CD4-positive, CD25-positive, alpha-beta regulatory T cell (primary cell): ENCODE measurements around the gene SMAD7. TPM values are rescaled to one million over a fixed set of nuclear protein-coding genes. Genes with fewer than 3 reads are reported as not detected.

Experiments used
- ATAC-seq, 2 donors: fragments of 150-1000 bp; cut with Tn5 transposase; one replicate each; pipeline ENCODE4 v1.10.0; 2021; ENCODE audit warnings: low read depth in 2 of 2, moderate number of reproducible peaks in 2 of 2, moderate library complexity in 1 of 2
- DNase-seq, 3 donors: peaks; one replicate each; pipeline versions ENCODE4 v3.0.0 to v3.0.0-alpha.2; 2012 to 2022; ENCODE audit warnings: mixed read lengths in 1 of 3
- H3K27ac ChIP-seq: one replicate; pipeline ENCODE4 v1.7.0; 2013; ENCODE audit warnings: mild to moderate bottlenecking, low read length; ENCODE audit not compliant: insufficient read depth, poor library complexity, severe bottlenecking
- H3K27me3 ChIP-seq: one replicate; pipeline ENCODE4 v1.7.0; 2013; ENCODE audit warnings: low read length; ENCODE audit not compliant: control insufficient read depth, insufficient read depth
- H3K36me3 ChIP-seq: one replicate; pipeline ENCODE4 v1.7.0; 2013; ENCODE audit warnings: mild to moderate bottlenecking, low read length, moderate library complexity; ENCODE audit not compliant: control insufficient read depth, insufficient read depth
- H3K4me1 ChIP-seq: 2 replicates; pipeline ENCODE4 v1.7.0; 2013; ENCODE audit warnings: mild to moderate bottlenecking, low read length; ENCODE audit not compliant: insufficient read depth, control insufficient read depth, poor library complexity, severe bottlenecking
- H3K4me3 ChIP-seq: one replicate; pipeline ENCODE4 v1.7.0; 2013; ENCODE audit warnings: low read depth, mild to moderate bottlenecking, low read length, moderate library complexity
- H3K9me3 ChIP-seq, 2 experiments: 1 replicate in 1 of 2; 2 replicates in 1 of 2; pipeline ENCODE4 v1.7.0; 2013; ENCODE audit warnings: low read length in 2 of 2, mild to moderate bottlenecking in 1 of 2, moderate library complexity in 1 of 2; ENCODE audit not compliant: control insufficient read depth in 2 of 2
- H3K27ac Mint-ChIP-seq, 3 donors: one replicate each; pipeline ENCODE4 v1.8.0; 2020 to 2022; ENCODE audit warnings: mild to moderate bottlenecking in 3 of 3, mixed read lengths in 3 of 3, moderate library complexity in 2 of 3
- H3K27me3 Mint-ChIP-seq: one replicate; pipeline ENCODE4 v1.8.0; 2022; ENCODE audit warnings: mild to moderate bottlenecking, mixed read lengths
- H3K36me3 Mint-ChIP-seq: one replicate; pipeline ENCODE4 v1.8.0; 2020; ENCODE audit warnings: mixed read lengths
- H3K4me1 Mint-ChIP-seq, 4 donors: one replicate each; pipeline ENCODE4 v1.8.0; 2020 to 2022; ENCODE audit warnings: mixed read lengths in 4 of 4, mild to moderate bottlenecking in 1 of 4
- H3K4me3 Mint-ChIP-seq, 4 donors: one replicate each; pipeline ENCODE4 v1.8.0; 2020 to 2022; ENCODE audit warnings: mild to moderate bottlenecking in 4 of 4, mixed read lengths in 4 of 4, moderate library complexity in 3 of 4
- H3K9me3 Mint-ChIP-seq, 7 donors: one replicate each; pipeline ENCODE4 v1.8.0; 2020 to 2022; ENCODE audit warnings: mixed read lengths in 7 of 7, mild to moderate bottlenecking in 3 of 7, moderate library complexity in 2 of 7
- polyA plus RNA-seq, 4 donors: library from polyadenylated mRNA; unstranded; fragments of 300-500 nt; fragmentation: Illumina TruSeq; gene quantifications; one replicate each; pipeline ENCODE4 v1.2.3, GENCODE V29; 2021
- total RNA-seq: library from RNA; stranded (reverse); gene quantifications from one replicate; pipeline ENCODE4 v1.2.3, GENCODE V29; 2022

Gene SMAD7
- total and polyA plus RNA-seq, 5 donors from 2014 or later, result 1.7 to 64.0 (median 7.0) TPM

- Mint-ChIP-seq H3K27ac (peak overlapping the region; percentile 87 to 96 (median 96)), H3K4me1 (peaks cover 20 to 56% (median 40%) of the 10 kb centered on the region in 4 donors), H3K36me3 (peaks cover 3% of the 10 kb centered on the region), H3K27me3 (peaks cover 6% of the 10 kb centered on the region), H3K9me3 (no peaks in the 10 kb centered on the region), H3K4me3 (peak overlapping the region; percentile 92 to 98 (median 96))
- H3K27ac ChIP-seq, result peak overlapping the region; percentile 51
- H3K4me1 ChIP-seq, result peaks cover 60% of the 10 kb centered on the region
- H3K9me3 ChIP-seq, result no peaks in the 10 kb centered on the region
- no peaks in the 10 kb centered on the region for H3K36me3 ChIP-seq
- H3K4me3 ChIP-seq, result peak overlapping the region; percentile 87
- DNase-seq (peak in 1 of 3 donors; percentile 50), ATAC-seq (peak; percentile 5 to 6)
- H3K27me3 ChIP-seq, result no peaks in the 10 kb centered on the region
Observed at GRCh38 chr18:48949606-48950535, 894 bp downstream of the SMAD7 start.

GRCh38 chr18:48949050-48949605, 1.6 kb downstream of the SMAD7 start:
- Histone ChIP-seq H3K27me3 (no peaks in the 10 kb centered on the region), H3K4me3 (peak overlapping the region; percentile 87), H3K27ac (peak overlapping the region; percentile 51), H3K9me3 (no peaks in the 10 kb centered on the region), H3K4me1 (peaks cover 67% of the 10 kb centered on the region), H3K36me3 (no peaks in the 10 kb centered on the region)
- peaks cover 6% of the 10 kb centered on the region for H3K27me3 Mint-ChIP-seq
- H3K9me3 Mint-ChIP-seq, result no peaks in the 10 kb centered on the region
- H3K4me1 Mint-ChIP-seq, result peaks cover 25 to 58% (median 43%) of the 10 kb centered on the region in 4 donors
- DNase-seq (peak; percentile 35 to 60 (median 46)), ATAC-seq (no peak)
- peak overlapping the region; percentile 92 to 98 (median 96) for H3K4me3 Mint-ChIP-seq
- peaks cover 3% of the 10 kb centered on the region for H3K36me3 Mint-ChIP-seq
- peak overlapping the region; percentile 94 to 96 (median 96) for H3K27ac Mint-ChIP-seq

GRCh38 chr18:48948112-48949049, 2.4 kb downstream of the SMAD7 start:
- peak overlapping the region; percentile 51 for H3K27ac ChIP-seq
- H3K27me3 ChIP-seq, result no peaks in the 10 kb centered on the region
- peak overlapping the region; percentile 87 for H3K4me3 ChIP-seq
- peak overlapping the region; percentile 92 to 98 (median 96) for H3K4me3 Mint-ChIP-seq
- H3K36me3 Mint-ChIP-seq, result peaks cover 9% of the 10 kb centered on the region
- peaks cover 6% of the 10 kb centered on the region for H3K27me3 Mint-ChIP-seq
- no peaks in the 10 kb centered on the region for H3K9me3 ChIP-seq
- DNase-seq (peak; percentile 30 to 58 (median 44)), ATAC-seq (no peak)
- H3K9me3 Mint-ChIP-seq, result no peaks in the 10 kb centered on the region
- peaks cover 25 to 62% (median 48%) of the 10 kb centered on the region in 4 donors for H3K4me1 Mint-ChIP-seq
- peaks cover 75% of the 10 kb centered on the region for H3K4me1 ChIP-seq
- H3K36me3 ChIP-seq, result peaks cover 2% of the 10 kb centered on the region
- H3K27ac Mint-ChIP-seq, result peak overlapping the region; percentile 94 to 96 (median 96)

GRCh38 chr18:48947560-48947959, 3.2 kb downstream of the SMAD7 start:
- H3K9me3 Mint-ChIP-seq, result no peaks in the 10 kb centered on the region
- H3K36me3 Mint-ChIP-seq, result peaks cover 13% of the 10 kb centered on the region
- peaks cover 6% of the 10 kb centered on the region for H3K27me3 Mint-ChIP-seq
- no peak for DNase-seq
- peak overlapping the region; percentile 27 to 96 (median 86) for H3K27ac Mint-ChIP-seq
- H3K4me3 ChIP-seq, result peak overlapping the region; percentile 81
- H3K4me1 ChIP-seq, result peaks cover 78% of the 10 kb centered on the region
- peak overlapping the region; percentile 92 to 98 (median 96) for H3K4me3 Mint-ChIP-seq
- no peak for ATAC-seq
- peaks cover 3% of the 10 kb centered on the region for H3K36me3 ChIP-seq
- no peaks in the 10 kb centered on the region for H3K9me3 ChIP-seq
- no peaks in the 10 kb centered on the region for H3K27me3 ChIP-seq
- peak overlapping the region; percentile 19 for H3K27ac ChIP-seq
- H3K4me1 Mint-ChIP-seq, result peaks cover 25 to 67% (median 52%) of the 10 kb centered on the region in 4 donors

- H3K4me1 Mint-ChIP-seq, result peaks cover 25 to 72% (median 55%) of the 10 kb centered on the region in 4 donors
- H3K27me3 Mint-ChIP-seq, result peaks cover 6% of the 10 kb centered on the region
- H3K4me3 Mint-ChIP-seq, result peak overlapping the region; percentile 92 to 98 (median 96)
- DNase-seq (no peak), ATAC-seq (no peak)
- Histone ChIP-seq H3K9me3 (no peaks in the 10 kb centered on the region), H3K27me3 (no peaks in the 10 kb centered on the region), H3K36me3 (peaks cover 7% of the 10 kb centered on the region), H3K4me3 (peak overlapping the region; percentile 81), H3K4me1 (peaks cover 78% of the 10 kb centered on the region), H3K27ac (no peak overlapping the region)
- H3K27ac Mint-ChIP-seq, result peak overlapping the region in 2 of 3 donors; percentile 27 to 96
- no peaks in the 10 kb centered on the region for H3K9me3 Mint-ChIP-seq
- peaks cover 16% of the 10 kb centered on the region for H3K36me3 Mint-ChIP-seq
Observed at GRCh38 chr18:48947092-48947491, 3.7 kb downstream of the SMAD7 start.

GRCh38 chr18:48946329-48946835, 4.4 kb downstream of the SMAD7 start:
- Mint-ChIP-seq H3K27me3 (peaks cover 6% of the 10 kb centered on the region), H3K36me3 (peaks cover 19% of the 10 kb centered on the region), H3K4me3 (peak overlapping the region; percentile 92 to 98 (median 96)), H3K4me1 (peaks cover 25 to 79% (median 60%) of the 10 kb centered on the region in 4 donors), H3K27ac (peak overlapping the region in 1 of 3 donors; percentile 58), H3K9me3 (no peaks in the 10 kb centered on the region)
- Histone ChIP-seq H3K9me3 (no peaks in the 10 kb centered on the region), H3K4me3 (peak overlapping the region; percentile 81), H3K36me3 (peaks cover 9% of the 10 kb centered on the region), H3K4me1 (peaks cover 84% of the 10 kb centered on the region), H3K27me3 (no peaks in the 10 kb centered on the region), H3K27ac (no peak overlapping the region)
- DNase-seq (no peak), ATAC-seq (no peak)

- Mint-ChIP-seq H3K27ac (peak overlapping the region in 2 of 3 donors; percentile 14 to 58), H3K4me3 (peak overlapping the region; percentile 73 to 98 (median 94))
- peaks cover 88% of the 10 kb centered on the region for H3K4me1 ChIP-seq
Observed at GRCh38 chr18:48945953-48946217, 4.9 kb downstream of the SMAD7 start.

More at GRCh38 chr18:48945953-48946217, 4.9 kb downstream of the SMAD7 start:
- Histone ChIP-seq H3K27ac (no peak overlapping the region), H3K27me3 (no peaks in the 10 kb centered on the region), H3K4me3 (peak overlapping the region; percentile 1), H3K9me3 (no peaks in the 10 kb centered on the region), H3K36me3 (peaks cover 9% of the 10 kb centered on the region)
- H3K4me1 Mint-ChIP-seq, result peaks cover 30 to 83% (median 65%) of the 10 kb centered on the region in 4 donors
- DNase-seq (no peak), ATAC-seq (no peak)
- H3K27me3 Mint-ChIP-seq, result peaks cover 6% of the 10 kb centered on the region
- H3K9me3 Mint-ChIP-seq, result peaks cover 0 to 2% (median 0%) of the 10 kb centered on the region in 7 donors
- H3K36me3 Mint-ChIP-seq, result peaks cover 19% of the 10 kb centered on the region
